Measurements from ENCODE around the gene MXRA8.
A peak's percentile ranks its signal among the peaks of the same experiment; 100 is the strongest.

Gene MXRA8

DNA sequence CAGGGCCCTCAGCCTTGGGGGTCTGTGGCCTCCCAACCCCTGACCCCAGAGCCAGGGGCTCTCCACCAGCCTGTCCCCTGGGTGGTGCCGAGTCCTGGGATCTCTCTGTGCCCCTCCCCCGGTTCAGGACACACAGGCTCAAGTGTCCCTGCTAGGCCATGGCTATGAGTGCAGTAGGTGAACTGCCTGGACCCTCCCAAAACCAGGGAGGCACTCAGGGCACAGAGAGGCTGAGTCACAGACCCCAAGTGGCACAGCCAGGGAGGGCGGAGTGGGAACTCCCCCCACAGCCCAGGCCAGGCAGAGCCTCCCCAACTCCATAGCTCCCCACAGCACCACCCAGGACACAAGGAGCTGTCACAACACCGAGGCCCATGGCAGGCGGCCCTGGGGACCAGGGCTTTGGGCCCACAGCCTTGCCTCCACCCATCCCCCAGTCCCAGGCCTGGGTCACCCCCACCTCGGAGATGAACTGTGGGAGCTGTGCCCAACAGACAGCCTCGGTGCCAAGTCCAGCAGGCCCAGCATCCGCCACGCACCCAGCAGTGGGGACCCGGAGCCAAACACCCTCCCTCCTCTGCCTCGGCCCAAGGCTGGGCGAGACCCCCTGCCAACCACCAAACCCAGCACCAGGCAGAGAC, 12.4 kb downstream of the MXRA8 start:
- no peaks in the 10 kb centered on the region for H3K27me3 ChIP-seq (replicated peaks; ENCODE audit: control insufficient read depth, insufficient read depth, low read length)
- H3K9me3 ChIP-seq (ENCODE audit: control insufficient read depth, low read length): no peaks in the 10 kb centered on the region
- peaks cover 36% of the 10 kb centered on the region for H3K4me1 ChIP-seq (ENCODE audit: control insufficient read depth, insufficient read depth, low read length)
- H3K4me3 ChIP-seq (ENCODE audit: low read length): peak overlapping the region; percentile 54
- peaks cover 9% of the 10 kb centered on the region for H3K36me3 ChIP-seq (ENCODE audit: control insufficient read depth, insufficient read depth, low read length, severe bottlenecking)
- DNase-seq (ENCODE audit: low read depth): no peak
- peak overlapping the region; percentile 89 for H3K9ac ChIP-seq (ENCODE audit: low read length)

DNA sequence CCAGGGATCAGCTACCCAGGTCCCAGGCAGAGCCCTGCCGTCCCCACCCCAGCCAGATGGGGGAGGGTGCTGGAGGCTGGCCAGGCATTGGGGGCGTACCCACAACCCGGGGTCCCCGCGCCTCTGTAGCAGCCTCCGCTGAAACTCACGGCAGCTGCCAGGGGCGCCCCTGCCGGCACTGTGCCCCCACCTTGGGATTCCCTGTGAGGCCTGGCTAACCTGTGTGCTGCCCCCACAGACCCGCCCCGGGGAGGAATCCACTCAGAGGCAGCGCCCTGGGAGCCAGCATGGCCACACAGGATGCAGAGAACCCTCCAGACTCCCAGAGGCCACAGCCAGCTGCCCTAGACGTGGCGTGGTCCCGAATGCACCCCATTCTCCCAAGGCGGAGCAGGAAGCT, 13.0 kb downstream of the MXRA8 start:
- H3K4me3 ChIP-seq (ENCODE audit: low read length): peak overlapping the region; percentile 12
- H3K9ac ChIP-seq (ENCODE audit: low read length): peak overlapping the region; percentile 89
- H3K9me3 ChIP-seq (ENCODE audit: control insufficient read depth, low read length): no peaks in the 10 kb centered on the region
- H3K27me3 ChIP-seq (replicated peaks; ENCODE audit: control insufficient read depth, insufficient read depth, low read length): no peaks in the 10 kb centered on the region
- peaks cover 14% of the 10 kb centered on the region for H3K36me3 ChIP-seq (ENCODE audit: control insufficient read depth, insufficient read depth, low read length, severe bottlenecking)
- peaks cover 36% of the 10 kb centered on the region for H3K4me1 ChIP-seq (ENCODE audit: control insufficient read depth, insufficient read depth, low read length)
- no peak for DNase-seq (ENCODE audit: low read depth)

- H3K9me3 ChIP-seq (ENCODE audit: control insufficient read depth, low read length): no peaks in the 10 kb centered on the region
- peak overlapping the region; percentile 12 for H3K4me3 ChIP-seq (ENCODE audit: low read length)
- DNase-seq (ENCODE audit: low read depth): peak; percentile 77
- peaks cover 36% of the 10 kb centered on the region for H3K4me1 ChIP-seq (ENCODE audit: control insufficient read depth, insufficient read depth, low read length)
- H3K9ac ChIP-seq (ENCODE audit: low read length): peak overlapping the region; percentile 89
- no peaks in the 10 kb centered on the region for H3K27me3 ChIP-seq (replicated peaks; ENCODE audit: control insufficient read depth, insufficient read depth, low read length)
- peaks cover 15% of the 10 kb centered on the region for H3K36me3 ChIP-seq (ENCODE audit: control insufficient read depth, insufficient read depth, low read length, severe bottlenecking)
Observed at GRCh38 chr1:1344655-1345361, 13.5 kb downstream of the MXRA8 start.

DNA sequence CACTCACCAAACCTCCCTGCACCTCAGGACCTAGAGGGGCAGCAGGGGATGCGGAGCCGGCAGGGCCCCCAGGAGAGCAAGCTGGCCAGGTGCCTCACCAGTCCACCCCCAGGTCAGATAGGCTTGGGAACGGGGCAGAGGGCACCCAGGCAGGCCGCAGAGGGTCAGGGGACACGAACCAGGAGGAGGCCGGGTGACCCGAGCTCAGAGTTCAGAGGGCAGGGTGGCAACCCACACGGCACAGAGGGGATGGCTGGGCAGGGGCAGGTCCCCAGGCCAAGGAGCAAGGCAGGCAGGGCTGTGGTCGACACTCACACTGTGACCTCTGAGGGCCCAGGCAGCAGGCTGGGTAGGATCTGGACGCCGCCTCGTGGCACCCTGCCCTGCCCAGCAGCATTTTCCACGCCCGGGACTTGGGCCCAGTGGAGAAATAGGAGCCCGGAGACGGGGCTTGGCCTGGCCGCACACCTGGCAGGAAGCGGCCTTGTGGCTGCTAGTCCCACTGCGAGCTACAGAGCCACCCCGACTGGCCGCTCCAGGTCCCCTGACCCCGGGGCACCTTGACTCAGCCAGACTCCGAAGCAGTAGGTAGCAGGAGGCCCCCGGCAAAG, 14.4 kb downstream of the MXRA8 start:
- peaks cover 19% of the 10 kb centered on the region for H3K36me3 ChIP-seq (ENCODE audit: control insufficient read depth, insufficient read depth, low read length, severe bottlenecking)
- no peaks in the 10 kb centered on the region for H3K9me3 ChIP-seq (ENCODE audit: control insufficient read depth, low read length)
- no peaks in the 10 kb centered on the region for H3K27me3 ChIP-seq (replicated peaks; ENCODE audit: control insufficient read depth, insufficient read depth, low read length)
- H3K4me1 ChIP-seq (ENCODE audit: control insufficient read depth, insufficient read depth, low read length): peaks cover 36% of the 10 kb centered on the region
- DNase-seq (ENCODE audit: low read depth): no peak
- no peak overlapping the region for H3K9ac ChIP-seq (ENCODE audit: low read length)
- H3K4me3 ChIP-seq (ENCODE audit: low read length): no peak overlapping the region

GRCh38 chr1:1342584-1343115, 15.7 kb downstream of the MXRA8 start:
- Histone ChIP-seq H3K9ac (ENCODE audit: low read length) (no peak overlapping the region), H3K36me3 (ENCODE audit: control insufficient read depth, insufficient read depth, low read length, severe bottlenecking) (peaks cover 27% of the 10 kb centered on the region), H3K27me3 (replicated peaks; ENCODE audit: control insufficient read depth, insufficient read depth, low read length) (no peaks in the 10 kb centered on the region), H3K4me3 (ENCODE audit: low read length) (no peak overlapping the region), H3K9me3 (ENCODE audit: control insufficient read depth, low read length) (no peaks in the 10 kb centered on the region), H3K4me1 (ENCODE audit: control insufficient read depth, insufficient read depth, low read length) (peaks cover 34% of the 10 kb centered on the region)
- DNase-seq (ENCODE audit: low read depth): no peak

- Histone ChIP-seq H3K27me3 (replicated peaks; ENCODE audit: control insufficient read depth, insufficient read depth, low read length) (no peaks in the 10 kb centered on the region), H3K36me3 (ENCODE audit: control insufficient read depth, insufficient read depth, low read length, severe bottlenecking) (peaks cover 32% of the 10 kb centered on the region), H3K4me1 (ENCODE audit: control insufficient read depth, insufficient read depth, low read length) (peaks cover 29% of the 10 kb centered on the region), H3K4me3 (ENCODE audit: low read length) (no peak overlapping the region), H3K9me3 (ENCODE audit: control insufficient read depth, low read length) (no peaks in the 10 kb centered on the region), H3K9ac (ENCODE audit: low read length) (no peak overlapping the region)
- no peak for DNase-seq (ENCODE audit: low read depth)
Observed at GRCh38 chr1:1342061-1342562, 16.2 kb downstream of the MXRA8 start.

DNA sequence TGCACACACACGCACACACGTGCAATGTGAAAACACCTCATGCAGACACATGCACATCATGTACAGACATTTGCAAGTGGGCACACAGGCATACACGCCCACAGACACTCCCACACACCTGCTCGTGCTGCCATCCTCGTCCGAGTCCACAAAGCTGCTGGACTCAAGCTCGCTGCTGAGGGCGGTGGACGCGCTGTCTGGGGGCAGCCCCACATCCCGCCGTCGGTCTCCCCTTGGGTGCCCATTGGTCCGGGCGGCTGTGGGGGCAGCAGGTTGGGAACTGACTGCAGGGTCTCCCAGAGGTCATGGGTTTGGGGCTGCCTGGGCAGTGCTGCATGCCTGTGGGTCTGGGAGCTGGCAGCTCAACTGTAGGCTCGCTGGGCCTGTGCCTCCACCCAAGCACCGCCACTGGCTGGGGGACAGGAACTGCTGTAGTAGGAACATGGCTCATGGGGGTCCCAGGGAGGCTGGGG, 16.8 kb downstream of the MXRA8 start:
- H3K9ac ChIP-seq (ENCODE audit: low read length): no peak overlapping the region
- H3K36me3 ChIP-seq (ENCODE audit: control insufficient read depth, insufficient read depth, low read length, severe bottlenecking): peaks cover 32% of the 10 kb centered on the region
- no peak overlapping the region for H3K4me3 ChIP-seq (ENCODE audit: low read length)
- H3K9me3 ChIP-seq (ENCODE audit: control insufficient read depth, low read length): no peaks in the 10 kb centered on the region
- peaks cover 24% of the 10 kb centered on the region for H3K4me1 ChIP-seq (ENCODE audit: control insufficient read depth, insufficient read depth, low read length)
- DNase-seq (ENCODE audit: low read depth): no peak
- H3K27me3 ChIP-seq (replicated peaks; ENCODE audit: control insufficient read depth, insufficient read depth, low read length): no peaks in the 10 kb centered on the region

DNA sequence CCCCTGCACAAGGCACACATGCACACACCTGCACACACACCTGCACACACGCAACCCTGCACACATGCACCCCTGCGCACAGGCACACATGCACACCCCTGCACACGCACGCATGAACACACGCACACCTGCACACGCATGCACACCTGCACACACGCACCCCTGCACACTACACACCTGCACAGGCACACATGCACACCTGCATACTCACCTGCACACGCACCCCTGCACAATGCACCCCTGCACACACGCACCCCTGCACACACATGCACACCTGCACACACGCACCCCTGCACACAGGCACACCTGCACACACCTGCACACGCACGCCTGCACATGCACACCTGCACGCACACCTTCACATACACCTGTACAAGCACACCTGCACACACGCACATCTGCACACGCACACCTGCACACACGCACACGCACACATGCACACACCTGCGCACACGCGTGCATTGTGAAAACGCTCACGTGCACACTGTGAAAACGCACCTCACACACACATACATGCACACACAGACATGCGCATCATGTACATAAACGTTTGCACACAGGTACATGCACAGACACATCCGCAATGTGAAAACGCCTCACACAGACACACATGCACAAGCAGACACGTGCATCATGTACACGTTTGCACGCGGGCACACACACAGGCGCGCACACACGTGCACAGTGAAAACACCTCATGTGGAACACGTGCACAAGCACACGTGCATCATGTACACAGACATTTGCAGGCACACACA, 17.4 kb downstream of the MXRA8 start:
- H3K4me1 ChIP-seq (ENCODE audit: control insufficient read depth, insufficient read depth, low read length): peaks cover 18% of the 10 kb centered on the region
- H3K9me3 ChIP-seq (ENCODE audit: control insufficient read depth, low read length): no peaks in the 10 kb centered on the region
- DNase-seq (ENCODE audit: low read depth): no peak
- no peak overlapping the region for H3K4me3 ChIP-seq (ENCODE audit: low read length)
- H3K36me3 ChIP-seq (ENCODE audit: control insufficient read depth, insufficient read depth, low read length, severe bottlenecking): peaks cover 32% of the 10 kb centered on the region
- no peak overlapping the region for H3K9ac ChIP-seq (ENCODE audit: low read length)
- H3K27me3 ChIP-seq (replicated peaks; ENCODE audit: control insufficient read depth, insufficient read depth, low read length): no peaks in the 10 kb centered on the region

- Histone ChIP-seq H3K4me3 (ENCODE audit: low read length) (no peak overlapping the region), H3K4me1 (ENCODE audit: control insufficient read depth, insufficient read depth, low read length) (peaks cover 10% of the 10 kb centered on the region), H3K9me3 (ENCODE audit: control insufficient read depth, low read length) (no peaks in the 10 kb centered on the region), H3K27me3 (replicated peaks; ENCODE audit: control insufficient read depth, insufficient read depth, low read length) (no peaks in the 10 kb centered on the region), H3K9ac (ENCODE audit: low read length) (no peak overlapping the region), H3K36me3 (ENCODE audit: control insufficient read depth, insufficient read depth, low read length, severe bottlenecking) (peaks cover 32% of the 10 kb centered on the region)
- no peak for DNase-seq (ENCODE audit: low read depth)
Observed at GRCh38 chr1:1340185-1340584, 18.2 kb downstream of the MXRA8 start.

- H3K9ac ChIP-seq (ENCODE audit: low read length): no peak overlapping the region
Observed at GRCh38 chr1:1338278-1338677, 20.1 kb downstream of the MXRA8 start.

DNA sequence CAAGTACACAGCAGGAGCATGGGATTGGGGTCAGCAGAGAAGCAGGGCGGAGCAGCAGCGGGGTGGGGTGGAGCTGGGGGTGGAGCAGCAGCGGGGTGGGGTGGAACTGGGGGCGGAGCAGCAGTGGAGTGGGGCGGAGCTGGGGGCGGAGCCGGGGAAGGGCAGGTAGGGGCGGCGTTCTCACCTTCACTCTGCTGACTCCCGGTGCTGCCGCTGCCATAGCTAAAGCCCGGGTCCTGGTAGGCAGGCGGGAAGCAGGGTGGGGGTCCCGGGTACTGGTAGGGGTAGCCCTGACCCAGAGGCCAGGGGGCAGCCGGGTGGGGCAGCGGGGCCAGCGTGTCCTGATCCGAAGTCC, 20.6 kb downstream of the MXRA8 start:
- H3K4me1 ChIP-seq (ENCODE audit: control insufficient read depth, insufficient read depth, low read length): no peaks in the 10 kb centered on the region
- H3K4me3 ChIP-seq (ENCODE audit: low read length): no peak overlapping the region
- H3K9me3 ChIP-seq (ENCODE audit: control insufficient read depth, low read length): no peaks in the 10 kb centered on the region
- DNase-seq (ENCODE audit: low read depth): no peak
- no peaks in the 10 kb centered on the region for H3K27me3 ChIP-seq (replicated peaks; ENCODE audit: control insufficient read depth, insufficient read depth, low read length)
- H3K9ac ChIP-seq (ENCODE audit: low read length): no peak overlapping the region
- peaks cover 32% of the 10 kb centered on the region for H3K36me3 ChIP-seq (ENCODE audit: control insufficient read depth, insufficient read depth, low read length, severe bottlenecking)

More at GRCh38 chr1:1338278-1338677, 20.1 kb downstream of the MXRA8 start:
- DNase-seq (ENCODE audit: low read depth): no peak
- Histone ChIP-seq H3K4me3 (ENCODE audit: low read length) (no peak overlapping the region), H3K4me1 (ENCODE audit: control insufficient read depth, insufficient read depth, low read length) (no peaks in the 10 kb centered on the region), H3K9me3 (ENCODE audit: control insufficient read depth, low read length) (no peaks in the 10 kb centered on the region), H3K36me3 (ENCODE audit: control insufficient read depth, insufficient read depth, low read length, severe bottlenecking) (peaks cover 32% of the 10 kb centered on the region), H3K27me3 (replicated peaks; ENCODE audit: control insufficient read depth, insufficient read depth, low read length) (no peaks in the 10 kb centered on the region)
